Measurements from ENCODE around the gene U2AF2. TPM values are rescaled to one million over a fixed set of nuclear protein-coding genes. Genes with fewer than 3 reads are reported as not detected.

Gene U2AF2
- total RNA-seq, 1 experiment from 2014 or later, result 309 TPM

- Mint-ChIP-seq H3K9me3 (ENCODE audit: low read depth, unreplicated experiment) (no peaks in the 10 kb centered on the region), H3K4me1 (ENCODE audit: low read depth, unreplicated experiment) (peaks cover 28% of the 10 kb centered on the region), H3K36me3 (ENCODE audit: insufficient read depth, unreplicated experiment) (peaks cover 53% of the 10 kb centered on the region), H3K27me3 (ENCODE audit: unreplicated experiment) (no peaks in the 10 kb centered on the region), H3K4me3 (ENCODE audit: low read depth, unreplicated experiment) (peak overlapping the region; percentile 86), H3K27ac (ENCODE audit: unreplicated experiment) (peak overlapping the region; percentile 84)
- CTCF ChIA-PET, result interaction anchor here (0.6 to 2.0 kb wide), 15 partner anchors 11 to 460 kb away, joined by 3 to 15 read pairs (median 4); partner anchors contain the start of genes NAT14 and ZNF784
- TF ChIP-seq CTCF (IDR thresholded peaks at IDR 0.05; ENCODE audit: unreplicated experiment), result no peak
- DNase-seq, result no peak
- TSS peak; percentile 27 for BruUV-seq (replicated peaks)
- intact Hi-C loops (cut with micrococcal nuclease; ENCODE audit: unreplicated experiment), result loop anchor here (1.0 to 2.0 kb wide), 2 partner anchors 58 to 90 kb away; no protein-coding TSS in a partner anchor
These were observed 48.4 kb upstream of the U2AF2 start for GRCh38 chr19:55606471-55606787.

GRCh38 chr19:55606817-55607216, 48.0 kb upstream of the U2AF2 start:
- TF ChIP-seq CTCF (IDR thresholded peaks at IDR 0.05; ENCODE audit: unreplicated experiment), result no peak
- DNase-seq, result no peak
- H3K4me1 Mint-ChIP-seq (ENCODE audit: low read depth, unreplicated experiment), result peaks cover 28% of the 10 kb centered on the region
- H3K36me3 Mint-ChIP-seq (ENCODE audit: insufficient read depth, unreplicated experiment), result peaks cover 49% of the 10 kb centered on the region
- BruUV-seq (replicated peaks), result no TSS peak
- peak overlapping the region; percentile 84 for H3K27ac Mint-ChIP-seq (ENCODE audit: unreplicated experiment)
- intact Hi-C loops (cut with micrococcal nuclease; ENCODE audit: unreplicated experiment), result loop anchor here (1.0 to 2.0 kb wide), 2 partner anchors 58 to 91 kb away; no protein-coding TSS in a partner anchor
- CTCF ChIA-PET, result interaction anchor here (0.6 to 2.0 kb wide), 13 partner anchors 11 to 461 kb away, joined by 3 to 15 read pairs (median 4); partner anchors contain the start of genes NAT14 and ZNF784
- no peaks in the 10 kb centered on the region for H3K9me3 Mint-ChIP-seq (ENCODE audit: low read depth, unreplicated experiment)
- peak overlapping the region; percentile 86 for H3K4me3 Mint-ChIP-seq (ENCODE audit: low read depth, unreplicated experiment)
- no peaks in the 10 kb centered on the region for H3K27me3 Mint-ChIP-seq (ENCODE audit: unreplicated experiment)

GRCh38 chr19:55609326-55609725, 45.5 kb upstream of the U2AF2 start:
- intact Hi-C loops (cut with micrococcal nuclease; ENCODE audit: unreplicated experiment), result no loop called here
- Mint-ChIP-seq H3K36me3 (ENCODE audit: insufficient read depth, unreplicated experiment) (peaks cover 31% of the 10 kb centered on the region), H3K4me3 (ENCODE audit: low read depth, unreplicated experiment) (no peak overlapping the region), H3K27me3 (ENCODE audit: unreplicated experiment) (no peaks in the 10 kb centered on the region), H3K9me3 (ENCODE audit: low read depth, unreplicated experiment) (no peaks in the 10 kb centered on the region), H3K27ac (ENCODE audit: unreplicated experiment) (no peak overlapping the region), H3K4me1 (ENCODE audit: low read depth, unreplicated experiment) (peaks cover 25% of the 10 kb centered on the region)
- no TSS peak for BruUV-seq (replicated peaks)
- CTCF ChIA-PET, result no interaction called here
- no peak for DNase-seq
- no peak for TF ChIP-seq CTCF (IDR thresholded peaks at IDR 0.05; ENCODE audit: unreplicated experiment)

- CTCF ChIA-PET, result no interaction called here
- peaks cover 28% of the 10 kb centered on the region for H3K36me3 Mint-ChIP-seq (ENCODE audit: insufficient read depth, unreplicated experiment)
- H3K27ac Mint-ChIP-seq (ENCODE audit: unreplicated experiment), result no peak overlapping the region
These were observed 43.4 kb upstream of the U2AF2 start for GRCh38 chr19:55611300-55611982.

More at GRCh38 chr19:55611300-55611982, 43.4 kb upstream of the U2AF2 start:
- Mint-ChIP-seq H3K4me1 (ENCODE audit: low read depth, unreplicated experiment) (peaks cover 15% of the 10 kb centered on the region), H3K4me3 (ENCODE audit: low read depth, unreplicated experiment) (no peak overlapping the region), H3K9me3 (ENCODE audit: low read depth, unreplicated experiment) (no peaks in the 10 kb centered on the region), H3K27me3 (ENCODE audit: unreplicated experiment) (no peaks in the 10 kb centered on the region)
- TF ChIP-seq CTCF (IDR thresholded peaks at IDR 0.05; ENCODE audit: unreplicated experiment), result no peak
- BruUV-seq (replicated peaks), result no TSS peak
- DNase-seq, result no peak
- intact Hi-C loops (cut with micrococcal nuclease; ENCODE audit: unreplicated experiment), result no loop called here
